K562 (cell line): ENCODE results near the gene FOXP4. TPM values are rescaled to one million over a fixed set of nuclear protein-coding genes. Genes with fewer than 3 reads are reported as not detected.

ENCODE experiments used
- BCLAF1 ChIP-seq, 2 experiments: fragments of 450-650 bp in 1 of 2; IDR thresholded peaks; 2 replicates each; pipeline ENCODE4 v1.6.1; 2011 to 2017; ENCODE audit warnings: low read depth in 2 of 2, antibody characterized with exemption in 1 of 2, borderline replicate concordance in 1 of 2, low read length in 1 of 2, mild to moderate bottlenecking in 1 of 2, mixed read lengths in 1 of 2; ENCODE audit not compliant: control insufficient read depth in 1 of 2
- EP400 ChIP-seq: fragments of 450-650 bp; IDR thresholded peaks from 2 replicates; pipeline ENCODE4 v1.6.1; 2017; ENCODE audit warnings: antibody characterized with exemption, mild to moderate bottlenecking, moderate library complexity
- ESRRA ChIP-seq: fragments of 450-650 bp; IDR thresholded peaks from 2 replicates; pipeline ENCODE4 v1.6.1; 2014; ENCODE audit warnings: low read depth, mild to moderate bottlenecking, moderate library complexity, borderline replicate concordance
- GATAD2A ChIP-seq: fragments of 450-650 bp; IDR thresholded peaks from 2 replicates; pipeline ENCODE4 v1.6.1; 2017
- HLTF ChIP-seq: fragments of 450-650 bp; IDR thresholded peaks from 2 replicates; pipeline ENCODE4 v1.6.1; 2016
- HNRNPK ChIP-seq: fragments of 200-400 bp; formaldehyde crosslinking; IDR thresholded peaks from one replicate; pipeline ENCODE4 v1.6.1; 2018; ENCODE audit warnings: mild to moderate bottlenecking, low read depth, low read length; ENCODE audit not compliant: poor library complexity, severe bottlenecking
- PHTF2 ChIP-seq: fragments of 250-450 bp; sonication (Bioruptor Pico); IDR thresholded peaks from 2 replicates; pipeline ENCODE4 v1.5.0; 2021; ENCODE audit warnings: mild to moderate bottlenecking
- POLR2B ChIP-seq: fragments of 450-650 bp; IDR thresholded peaks from 2 replicates; pipeline ENCODE4 v1.6.1; 2018; ENCODE audit warnings: low read depth; ENCODE audit not compliant: partially characterized antibody
- POU5F1 ChIP-seq: fragments of 150-350 bp; IDR thresholded peaks from 2 replicates; pipeline ENCODE4 v1.6.1; 2014; ENCODE audit warnings: borderline replicate concordance, low read length, low read depth, mild to moderate bottlenecking; ENCODE audit not compliant: partially characterized antibody
- RFX1 ChIP-seq: fragments of 450-650 bp; IDR thresholded peaks from 2 replicates; pipeline ENCODE4 v1.6.1; 2016; ENCODE audit warnings: mild to moderate bottlenecking, moderate library complexity
- SNIP1 ChIP-seq: fragments of 450-650 bp; IDR thresholded peaks from 2 replicates; pipeline ENCODE4 v1.7.1; 2017; ENCODE audit warnings: low read depth, mild to moderate bottlenecking
- SNRNP70 ChIP-seq: fragments of 200-400 bp; formaldehyde crosslinking; optimal IDR thresholded peaks from 2 replicates; pipeline ENCODE3; 2017; ENCODE audit warnings: low read depth, low read length
- ZBTB8A ChIP-seq: fragments of 450-650 bp; IDR thresholded peaks from 2 replicates; pipeline ENCODE4 v1.6.1; 2018; ENCODE audit warnings: mild to moderate bottlenecking, moderate library complexity; ENCODE audit not compliant: partially characterized antibody
- ZKSCAN8 ChIP-seq: fragments of 200-800 bp; sonication (Bioruptor generic); IDR thresholded peaks from 2 replicates; pipeline ENCODE4 v1.6.1; 2016; ENCODE audit warnings: missing genetic modification characterization, missing compliant biosample characterization
- polyA plus RNA-seq, 8 experiments: library from polyadenylated mRNA; depleted of rRNA in 4 of 8; stranded (reverse) in 5 of 8; unstranded in 3 of 8; fragments of >200 nt; fragmentation: Nextera tagmentation in 2 of 8; fragmentation: Illumina TruSeq in 1 of 8; extraction: Ambion mirVana in 2 of 8; extraction: Trizol in 1 of 8; gene quantifications; 2 replicates each; pipeline versions ENCODE4 v1.2.1 to v1.2.3, GENCODE V29; 2011 to 2014; ENCODE audit warnings: inconsistent platforms in 1 of 8, missing spikeins in 1 of 8
- total RNA-seq, 7 experiments: library from RNA; depleted of rRNA in 6 of 7; stranded (reverse); fragments of >200 nt in 6 of 7; fragmentation: Illumina TruSeq in 2 of 7; extraction: Trizol in 2 of 7; gene quantifications; 2 replicates each; pipeline versions ENCODE4 v1.2.1 to v1.2.3, GENCODE V29; 2011 to 2021; ENCODE audit warnings: low replicate concordance in 1 of 7

FOXP4 gene
- total and polyA plus RNA-seq, 9 of the 15 experiments (the other 6 are each of a cell fraction or from before 2014, with no cell fraction given), result 0.11 to 29.4 (median 2.3) TPM

DNA sequence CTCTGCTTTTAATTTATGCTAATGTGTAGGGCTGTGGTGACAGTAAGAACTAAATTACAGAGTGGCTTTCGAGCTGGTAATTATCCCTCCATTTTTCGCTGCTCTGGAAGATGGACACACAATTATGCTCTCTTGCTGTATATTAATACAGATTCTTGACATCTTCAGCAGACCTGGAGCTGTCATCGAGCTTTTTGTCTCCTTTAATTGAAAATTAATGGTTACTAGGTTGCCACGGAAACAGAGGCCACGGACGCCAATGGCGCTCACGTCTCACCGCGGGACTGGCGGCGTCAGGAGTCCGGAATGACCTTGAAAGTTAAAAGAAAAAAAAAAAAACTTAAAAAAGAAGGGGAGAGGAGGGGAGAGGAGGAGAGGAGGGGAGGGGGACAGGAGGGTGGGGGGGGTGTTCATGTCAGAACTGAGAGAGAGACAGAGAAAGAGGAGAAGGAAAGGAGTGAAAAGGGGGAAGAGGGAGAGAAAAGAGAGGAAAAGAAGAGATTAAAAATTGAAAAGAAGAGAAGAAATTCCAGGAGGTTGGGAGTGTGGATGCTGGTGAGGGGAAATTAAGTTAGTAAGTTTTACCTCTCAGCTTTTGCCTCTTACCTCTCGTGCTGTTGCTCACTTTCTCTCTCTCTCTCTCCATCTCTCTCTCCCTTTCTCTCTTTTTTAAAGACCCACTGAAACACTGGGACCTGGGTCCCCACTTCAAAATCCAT, 22.1 kb upstream of the FOXP4 start (continued):
- TF ChIP-seq BCLAF1 (IDR thresholded peaks at IDR 0.05; ENCODE audit: borderline replicate concordance in 1 of 2, control insufficient read depth in 1 of 2, low read depth in 2 of 2, low read length in 1 of 2) (no peak), RFX1 (peak; percentile 64), POLR2B (no peak), PHTF2 (CRISPR knock-in tag) (no peak), EP400 (no peak), GATAD2A (no peak), HLTF (no peak), ZBTB8A (no peak), POU5F1 (no peak), SNIP1 (no peak), HNRNPK (peak; percentile 49), SNRNP70 (no peak), ESRRA (peak; percentile 64; the same call in 1 of the 2 replicates), ZKSCAN8 (CRISPR knock-in tag) (no peak)
- TF ChIP-seq, all 486 proteins: peak for 7
